GM21381 (cell line): ENCODE measurements around the gene MOCS3.
"Not testable (repeated sequence)": the region's sequence is repeated elsewhere in the genome, so short reads cannot be mapped to it uniquely, and the experiment has no call there.

Experiments
- ATAC-seq: cut with Tn5 transposase; IDR thresholded peaks from one replicate; pipeline ENCODE4 v1.9.1; 2021; ENCODE audit warnings: mild to moderate bottlenecking, moderate library complexity; ENCODE audit not compliant: unreplicated experiment

The MOCS3 gene

GRCh38 chr20:50932016-50932485 lies 26.6 kb upstream of the MOCS3 start:
- no peak for ATAC-seq

GRCh38 chr20:50932691-50933280 lies 25.8 kb upstream of the MOCS3 start:
- ATAC-seq: no peak

- ATAC-seq: no peak
Measured at GRCh38 chr20:50933589-50933988, 25.0 kb upstream of the MOCS3 start.

DNA sequence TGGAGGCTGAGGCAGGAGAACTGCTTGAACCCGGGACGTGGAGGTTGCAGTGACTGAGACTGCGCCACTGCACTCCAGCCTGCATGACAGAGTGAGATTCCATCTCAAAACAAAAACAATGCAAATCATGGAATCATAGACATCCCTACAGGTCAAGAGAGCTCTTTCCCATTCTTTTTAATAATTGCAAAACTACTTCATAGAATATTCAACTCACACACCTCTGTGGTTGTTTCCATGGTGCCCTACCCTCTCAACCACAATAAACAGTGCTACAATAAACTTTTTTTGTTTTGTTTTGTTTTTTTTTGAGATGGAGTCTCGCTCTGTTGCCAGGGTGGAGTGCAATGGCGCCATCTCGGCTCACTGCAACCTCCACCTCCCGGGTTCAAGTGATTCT lies 15.5 kb upstream of the MOCS3 start:
- ATAC-seq: no peak

DNA sequence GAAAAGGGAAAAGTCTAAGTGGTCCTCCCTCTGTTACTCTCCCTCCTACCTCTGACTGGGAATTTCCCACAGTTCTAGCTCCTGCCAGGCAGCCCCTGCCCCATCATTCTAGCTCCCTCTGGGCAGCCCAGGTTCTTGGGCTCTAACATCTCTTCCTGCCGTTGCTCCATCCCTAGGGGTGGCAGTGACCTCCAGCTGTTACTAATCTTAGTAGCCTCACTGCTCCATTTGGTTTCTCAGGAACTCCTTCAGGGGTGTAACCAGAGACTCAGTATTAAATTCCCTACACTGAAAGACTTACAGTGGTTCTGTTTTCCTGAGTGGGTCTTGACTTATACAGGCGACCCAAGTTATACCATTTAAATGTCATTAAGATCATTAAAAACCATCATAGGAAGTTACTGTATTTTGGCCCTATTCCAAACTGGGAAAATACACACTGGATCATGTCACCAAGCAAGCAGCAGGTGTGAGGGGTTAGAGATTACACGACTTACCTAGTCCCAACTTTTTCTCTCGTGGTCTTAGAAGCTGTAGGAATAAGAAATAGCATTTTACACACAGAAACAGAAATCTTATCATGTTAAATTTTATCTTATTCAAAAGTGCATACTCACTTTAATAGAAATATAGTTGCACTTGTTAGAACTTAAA lies 10.4 kb upstream of the MOCS3 start:
- no peak for ATAC-seq

- no peak for ATAC-seq
Measured at GRCh38 chr20:50953196-50953595, 5.4 kb upstream of the MOCS3 start.

- ATAC-seq: no peak
Measured at GRCh38 chr20:50953821-50954220, 4.8 kb upstream of the MOCS3 start.

GRCh38 chr20:50957276-50957675 lies 1.3 kb upstream of the MOCS3 start:
- ATAC-seq: no peak

DNA sequence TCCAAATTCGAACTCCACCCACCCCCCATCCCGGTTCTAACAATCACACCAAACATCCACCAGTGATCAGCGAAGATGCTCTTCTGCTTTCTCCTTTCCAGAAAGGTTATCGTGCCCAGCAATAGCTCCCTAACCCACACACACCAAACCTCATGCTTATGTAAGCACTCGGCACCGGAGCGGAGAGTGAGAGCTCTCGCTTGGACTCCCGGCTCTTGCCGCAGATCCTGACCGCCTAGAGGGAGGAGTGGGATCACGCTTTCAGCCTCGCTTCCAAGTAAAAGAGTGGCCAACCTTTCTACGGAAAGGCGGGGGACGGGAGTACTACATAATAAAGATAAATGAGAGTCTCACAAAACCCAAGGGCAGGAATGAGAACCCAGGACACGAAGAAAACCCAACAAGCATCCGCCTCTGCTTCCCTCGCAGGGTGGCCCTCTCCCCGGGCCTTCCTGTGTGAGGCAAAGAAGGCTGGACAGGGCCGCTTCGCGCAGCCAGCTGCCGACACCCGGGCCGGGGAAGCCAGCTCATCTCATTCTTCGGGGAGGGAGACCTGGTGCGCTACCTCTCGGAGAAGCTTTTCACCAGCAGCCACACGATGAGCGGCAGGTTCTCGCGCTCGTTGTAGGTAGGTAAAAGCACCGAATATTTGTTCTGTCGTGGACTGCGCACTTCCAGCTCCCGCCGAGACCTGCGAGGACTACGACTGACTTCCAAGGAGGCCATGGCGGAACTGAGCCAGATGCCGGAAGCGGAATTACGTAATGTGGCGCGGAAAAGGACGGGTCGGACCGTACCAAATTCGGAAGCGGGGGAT lies 612 bp upstream of the MOCS3 start, which contains the start of gene DPM1:
Gene DPM1, minus strand, starts transcription at position 735 of the 817 bp plus-strand sequence. Its CDS starts 9 bp downstream, at position 726.
- peak; percentile 81 for ATAC-seq

DNA sequence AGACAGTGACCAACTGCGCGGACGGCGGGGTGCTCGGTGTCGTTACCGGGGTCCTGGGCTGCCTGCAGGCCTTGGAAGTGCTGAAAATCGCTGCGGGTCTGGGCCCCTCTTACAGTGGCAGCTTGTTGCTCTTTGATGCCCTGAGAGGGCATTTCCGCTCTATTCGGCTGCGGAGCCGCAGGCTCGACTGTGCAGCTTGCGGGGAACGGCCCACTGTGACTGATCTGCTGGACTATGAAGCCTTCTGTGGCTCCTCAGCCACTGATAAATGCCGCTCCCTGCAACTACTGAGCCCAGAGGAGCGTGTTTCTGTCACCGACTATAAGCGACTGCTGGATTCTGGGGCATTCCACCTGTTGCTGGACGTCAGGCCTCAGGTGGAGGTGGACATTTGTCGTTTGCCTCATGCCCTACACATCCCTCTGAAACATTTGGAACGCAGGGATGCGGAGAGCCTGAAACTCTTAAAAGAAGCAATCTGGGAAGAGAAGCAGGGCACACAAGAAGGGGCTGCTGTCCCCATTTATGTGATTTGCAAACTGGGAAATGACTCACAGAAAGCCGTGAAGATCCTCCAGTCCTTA lies 1.0 kb downstream of the MOCS3 start:
- no peak for ATAC-seq

GRCh38 chr20:50967586-50967985 lies 9.0 kb downstream of the MOCS3 start:
- ATAC-seq: no peak

- ATAC-seq: no peak
Measured at GRCh38 chr20:50968289-50968688, 9.7 kb downstream of the MOCS3 start.

GRCh38 chr20:50969435-50969834 lies 10.8 kb downstream of the MOCS3 start:
- ATAC-seq: no peak

DNA sequence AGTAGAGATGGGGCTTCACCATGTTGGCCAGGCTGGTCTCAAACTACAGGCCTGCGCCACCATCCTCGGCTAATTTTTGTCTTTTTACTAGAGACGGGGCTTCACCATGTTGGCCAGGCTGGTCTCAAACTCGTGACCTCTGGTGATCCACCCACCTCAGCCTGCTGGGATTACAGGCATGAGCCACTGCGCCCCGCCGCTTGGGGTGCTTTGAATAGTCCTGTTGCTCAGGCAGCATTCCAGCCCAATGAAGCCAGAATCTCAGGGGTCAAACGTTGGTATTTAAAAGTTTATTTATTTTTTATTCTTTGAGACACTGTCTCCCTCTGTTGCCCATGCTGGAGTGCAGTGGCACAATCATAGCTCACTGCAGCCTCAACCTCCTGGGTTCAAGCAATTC lies 11.3 kb downstream of the MOCS3 start:
- no peak for ATAC-seq

DNA sequence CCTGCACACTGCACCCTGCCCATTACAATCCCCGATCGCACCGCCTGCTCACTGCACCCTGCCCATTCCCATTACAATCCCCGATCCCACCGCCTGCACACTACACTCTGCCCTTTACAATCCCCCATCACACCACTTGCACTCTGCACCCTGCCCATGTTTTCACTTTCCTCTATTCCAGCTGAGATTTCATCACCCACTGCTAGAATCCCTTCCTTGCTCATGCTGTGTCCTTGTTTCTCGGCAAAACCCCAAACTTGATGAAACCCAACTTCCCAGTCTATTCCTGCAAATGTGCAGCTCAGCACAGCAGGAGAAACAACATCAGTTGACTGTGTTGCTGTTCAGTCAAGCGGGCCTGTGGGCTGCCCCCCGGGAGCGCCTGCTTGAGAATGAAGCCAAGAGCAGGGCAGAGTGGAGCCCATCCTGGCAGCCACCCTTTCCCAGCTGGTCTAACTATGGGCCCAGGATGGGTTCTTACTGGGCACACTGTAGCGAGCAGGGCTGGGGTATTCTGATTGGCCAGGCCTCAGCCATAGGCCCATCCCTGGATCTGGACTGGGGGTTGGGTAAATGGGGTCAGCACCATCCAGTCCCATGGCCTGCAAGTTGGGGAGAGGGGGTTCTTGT lies 17.2 kb downstream of the MOCS3 start:
- ATAC-seq: no peak

DNA sequence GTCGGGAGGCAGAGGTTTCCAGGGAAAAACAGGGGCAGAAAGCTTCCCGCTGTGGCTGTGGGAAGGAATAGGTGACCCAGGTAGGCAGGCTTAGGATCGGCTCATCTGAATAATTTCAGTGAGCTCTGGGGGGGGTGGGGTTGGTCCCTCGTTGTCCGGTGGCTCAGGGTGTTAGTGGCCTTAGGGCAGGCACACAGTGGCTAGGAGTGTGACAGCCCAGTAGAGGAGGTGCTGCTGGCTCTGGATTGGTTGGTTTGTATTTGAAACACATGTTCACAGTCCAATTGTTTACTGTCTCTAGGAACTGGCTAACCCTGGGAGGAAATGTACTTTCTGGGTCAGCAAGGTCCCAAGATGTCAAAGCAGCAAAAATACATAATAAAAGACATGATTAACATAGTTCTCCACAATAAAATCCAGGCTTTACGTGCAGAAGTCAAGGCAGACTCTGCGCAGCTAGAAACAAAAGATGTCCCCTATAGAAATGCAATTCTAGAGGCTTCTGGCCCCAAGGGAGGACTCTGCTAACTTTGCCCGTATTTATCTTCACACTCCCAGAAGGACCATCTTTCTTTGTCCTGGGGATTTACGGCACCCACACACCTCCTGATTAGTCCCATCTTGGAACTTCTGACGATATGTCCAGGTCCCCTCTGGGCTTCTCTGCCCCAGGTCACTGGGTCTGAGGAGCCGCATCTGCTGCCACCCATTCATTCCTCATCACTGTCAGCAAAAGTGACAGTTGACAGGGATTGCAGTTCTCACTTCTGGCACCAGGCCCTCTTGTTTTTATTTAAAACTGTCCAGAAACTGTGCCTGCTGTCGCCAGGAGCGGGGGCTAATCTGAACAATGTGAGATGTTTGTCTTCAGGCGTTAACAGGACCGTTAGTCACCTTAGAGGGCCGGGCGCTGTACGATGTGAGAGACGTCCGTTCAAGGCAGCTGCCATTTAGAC lies 18.7 kb downstream of the MOCS3 start:
- no peak for ATAC-seq

DNA sequence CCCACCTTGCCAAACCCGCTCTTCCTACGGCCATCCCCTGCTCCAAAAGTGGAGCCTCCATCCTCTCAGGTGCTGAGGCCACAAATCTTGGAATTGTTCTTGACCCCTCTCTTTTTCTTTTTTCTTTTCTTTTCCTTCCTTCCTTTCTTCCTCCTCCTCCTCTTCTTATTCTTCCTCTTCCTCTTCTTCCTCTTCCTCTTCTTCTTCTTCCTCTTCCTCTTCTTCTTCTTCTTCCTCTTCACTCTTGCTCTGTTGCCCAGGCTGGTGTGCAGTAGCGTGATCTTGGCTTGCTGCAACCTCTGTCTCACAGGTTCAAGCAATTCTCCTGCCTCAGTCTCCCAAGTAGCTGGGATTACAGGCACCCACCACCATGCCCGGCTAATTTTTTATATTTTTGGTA lies 19.9 kb downstream of the MOCS3 start:
- not testable (repeated sequence) for ATAC-seq

DNA sequence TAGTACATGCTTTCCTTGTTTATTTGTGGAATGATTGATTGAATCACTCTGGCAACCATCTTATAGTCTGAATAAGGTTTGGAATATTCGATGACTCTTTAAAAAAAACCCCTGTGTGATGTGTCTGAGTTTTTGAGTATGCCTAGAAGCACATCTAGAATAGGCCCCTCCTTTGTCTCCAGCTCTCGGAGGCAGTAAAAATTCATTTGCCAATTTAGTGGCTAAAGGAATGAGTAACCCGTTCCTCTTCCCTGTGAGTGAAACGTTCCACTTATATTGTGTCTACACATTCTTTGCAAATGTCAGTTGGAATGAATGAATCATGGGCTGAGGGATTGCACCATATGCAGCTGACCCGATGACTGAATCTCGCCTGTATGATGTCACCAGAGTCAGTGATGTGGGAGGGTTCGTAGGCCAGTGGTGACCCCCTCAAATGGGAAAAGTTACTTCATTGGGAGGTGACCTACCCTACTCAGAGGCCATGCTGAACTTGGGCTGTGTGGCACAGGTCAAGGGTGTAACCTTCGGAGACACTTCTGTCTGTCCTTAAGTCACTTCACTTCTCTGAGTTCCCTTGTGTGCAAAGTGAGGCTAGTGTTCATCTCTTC lies 21.6 kb downstream of the MOCS3 start:
- ATAC-seq: no peak
